GM12874 (cell line): ENCODE results near the gene GRHL1.

Experiments used
- CTCF ChIP-seq: IDR thresholded peaks from 2 replicates; pipeline ENCODE4 v1.5.1; 2011; ENCODE audit warnings: low read depth, mild to moderate bottlenecking, control low read depth, low read length, moderate library complexity; ENCODE audit not compliant: insufficient read depth

The GRHL1 gene

GRCh38 chr2:9992427-9993187 is 41.1 kb downstream of the GRHL1 start:
- TF ChIP-seq CTCF: no peak

GRCh38 chr2:9993488-9994165 is 42.1 kb downstream of the GRHL1 start:
- TF ChIP-seq CTCF: no peak

GRCh38 chr2:9994462-9994861 is 43.0 kb downstream of the GRHL1 start:
- no peak for TF ChIP-seq CTCF

GRCh38 chr2:9995059-9995458 is 43.6 kb downstream of the GRHL1 start:
- TF ChIP-seq CTCF: no peak

- no peak for TF ChIP-seq CTCF
These were observed 44.8 kb downstream of the GRHL1 start for GRCh38 chr2:9996321-9996720.

- TF ChIP-seq CTCF: no peak
These were observed 46.4 kb downstream of the GRHL1 start for GRCh38 chr2:9997936-9998335.

GRCh38 chr2:9998916-9999654 is 47.6 kb downstream of the GRHL1 start:
- no peak for TF ChIP-seq CTCF
